GM21447 (cell line): ENCODE results near the gene PHLDB1.
"Not testable (repeated sequence)": the region's sequence is repeated elsewhere in the genome, so short reads cannot be mapped to it uniquely, and the experiment has no call there.

Experiments
- ATAC-seq: cut with Tn5 transposase; IDR thresholded peaks from one replicate; pipeline ENCODE4 v1.9.1; 2021; ENCODE audit not compliant: unreplicated experiment

The PHLDB1 gene

GRCh38 chr11:118605116-118605867, 2.1 kb upstream of the PHLDB1 start:
- no peak for ATAC-seq

GRCh38 chr11:118606157-118606843, 1.1 kb upstream of the PHLDB1 start:
- ATAC-seq: no peak

- no peak for ATAC-seq
Observed at GRCh38 chr11:118606844-118607228, 579 bp upstream of the PHLDB1 start.

GRCh38 chr11:118608360-118609227, 1.2 kb downstream of the PHLDB1 start:
- ATAC-seq: no peak

- no peak for ATAC-seq
Observed at GRCh38 chr11:118609380-118610224, 2.2 kb downstream of the PHLDB1 start.

GRCh38 chr11:118610225-118610772, 2.9 kb downstream of the PHLDB1 start:
- ATAC-seq: no peak

GRCh38 chr11:118610773-118611432, 3.5 kb downstream of the PHLDB1 start:
- no peak for ATAC-seq

GRCh38 chr11:118611433-118611795, 4.0 kb downstream of the PHLDB1 start:
- not testable (repeated sequence) for ATAC-seq

GRCh38 chr11:118612378-118612777, 5.0 kb downstream of the PHLDB1 start:
- no peak for ATAC-seq

- ATAC-seq: no peak
Observed at GRCh38 chr11:118614511-118614910, 7.1 kb downstream of the PHLDB1 start.

- no peak for ATAC-seq
Observed at GRCh38 chr11:118615282-118615975, 8.0 kb downstream of the PHLDB1 start.

- ATAC-seq: no peak
Observed at GRCh38 chr11:118615976-118616371, 8.6 kb downstream of the PHLDB1 start.

- no peak for ATAC-seq
Observed at GRCh38 chr11:118618115-118618990, 10.9 kb downstream of the PHLDB1 start.

- no peak for ATAC-seq
Observed at GRCh38 chr11:118618991-118619375, 11.6 kb downstream of the PHLDB1 start.

- ATAC-seq: no peak
Observed at GRCh38 chr11:118619444-118620197, 12.2 kb downstream of the PHLDB1 start.

- ATAC-seq: no peak
Observed at GRCh38 chr11:118620529-118621070, 13.2 kb downstream of the PHLDB1 start.

- ATAC-seq: no peak
Observed at GRCh38 chr11:118621071-118621783, 13.8 kb downstream of the PHLDB1 start.
